Effector CD8-positive, alpha-beta T cell (primary cell): ENCODE data around the gene PGAP6.
A peak's percentile ranks its signal among the peaks of the same experiment; 100 is the strongest.
"Not testable (repeated sequence)": the region's sequence is repeated elsewhere in the genome, so short reads cannot be mapped to it uniquely, and the experiment has no call there.

Experiments used
- DNase-seq: peaks from one replicate; lab custom pipeline; 2025; lab: John Stamatoyannopoulos, UW

PGAP6 gene

DNA sequence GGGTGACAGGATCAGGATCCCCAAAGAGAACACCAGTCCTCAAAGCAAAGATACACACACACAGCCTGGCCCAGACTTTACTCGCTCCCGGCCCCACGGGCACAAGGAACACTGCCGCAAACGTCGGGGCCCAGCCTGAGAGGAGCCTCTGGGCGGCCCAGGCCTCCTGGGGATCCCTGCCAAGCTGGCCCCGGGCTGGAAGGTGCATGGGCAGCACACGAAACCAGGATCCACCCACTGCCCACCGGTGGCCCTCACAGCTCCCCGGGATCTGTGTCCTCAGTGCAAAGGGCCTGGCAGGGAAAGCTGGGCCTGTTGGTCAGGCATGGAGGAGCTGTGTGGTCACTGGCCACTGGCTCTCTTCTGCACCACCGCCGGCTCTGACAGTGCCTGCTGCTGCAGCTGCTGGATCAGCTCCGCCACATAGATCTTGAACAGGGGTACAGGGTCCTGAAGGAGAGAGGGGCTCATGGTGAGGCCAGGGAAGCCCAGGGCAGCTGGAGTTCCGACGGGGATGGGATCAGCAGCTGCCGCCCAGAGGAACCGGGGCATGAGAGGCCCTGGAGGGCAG is 14.4 kb downstream of the PGAP6 start:
- DNase-seq = no peak

GRCh38 chr16:366476-366875 is 15.3 kb downstream of the PGAP6 start:
- DNase-seq = no peak

- DNase-seq = no peak
Observed at GRCh38 chr16:364595-365491, 16.9 kb downstream of the PGAP6 start.

DNA sequence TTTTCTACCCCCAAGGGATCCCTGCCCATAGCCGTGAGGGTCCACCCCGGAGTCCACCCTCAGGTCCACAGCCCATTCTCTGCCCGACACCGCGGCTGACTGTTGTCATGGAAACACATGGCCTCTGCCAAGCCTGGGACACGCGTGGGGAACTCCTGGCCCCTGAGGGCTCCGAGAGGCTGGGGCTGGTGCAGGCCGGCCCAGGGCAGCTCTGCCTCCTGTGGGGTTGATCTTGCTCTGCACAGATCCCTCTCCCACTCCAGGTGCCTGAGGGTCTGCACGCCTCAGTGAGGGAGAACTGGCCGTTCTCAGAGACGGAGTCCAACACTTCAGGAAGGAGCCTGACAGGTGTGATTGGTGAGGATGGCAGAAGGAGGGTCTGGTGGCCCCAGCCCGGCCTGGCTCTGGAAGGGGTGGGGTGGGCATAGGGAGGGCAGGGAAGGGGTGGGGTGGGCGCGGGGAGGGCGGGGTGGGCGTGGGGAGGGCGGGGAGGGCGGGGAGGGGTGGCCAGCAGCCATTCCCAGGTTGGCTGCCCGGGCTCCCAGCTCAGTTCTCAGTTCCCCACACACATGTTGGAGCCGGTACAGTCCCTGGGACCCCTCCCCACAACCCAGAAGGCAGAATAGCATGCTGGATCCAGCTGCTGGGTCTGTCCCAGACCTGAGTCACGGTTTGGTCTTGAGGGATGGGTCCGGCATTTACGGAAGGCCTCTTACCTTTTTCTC is 17.9 kb downstream of the PGAP6 start:
- DNase-seq = no peak

DNA sequence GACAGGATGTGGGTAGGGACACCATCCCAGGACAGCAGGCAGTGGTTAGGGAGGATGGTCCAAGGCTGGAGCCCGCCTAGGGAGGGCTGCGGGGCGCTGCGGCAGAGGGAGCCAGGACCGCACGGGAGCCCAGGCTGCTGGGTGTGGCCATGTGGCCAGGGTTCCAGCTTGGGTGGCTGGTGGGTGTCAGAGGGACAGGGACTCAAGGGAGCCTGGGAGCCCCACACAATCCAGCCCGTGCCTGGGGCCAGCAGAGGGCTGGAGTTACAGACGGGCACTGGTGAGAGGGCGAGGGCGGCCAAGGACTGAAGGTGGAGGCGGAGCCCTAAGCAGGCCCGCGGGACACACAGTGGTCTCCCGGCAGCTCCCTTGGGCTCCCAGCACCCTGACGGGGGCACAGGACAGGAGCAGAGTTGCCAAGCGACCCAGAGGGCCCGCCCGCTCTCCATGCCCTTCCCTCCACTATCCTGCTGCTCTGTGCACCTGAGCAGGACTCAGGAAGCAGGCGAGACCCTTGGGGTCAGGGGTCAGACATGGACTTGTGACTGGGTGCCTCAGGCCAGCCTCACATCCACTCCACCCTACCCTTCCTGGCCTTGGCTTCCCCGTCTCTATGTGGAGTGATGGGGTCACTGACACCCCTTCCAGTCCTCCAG is 18.5 kb downstream of the PGAP6 start:
- DNase-seq = no peak

- DNase-seq = not testable (repeated sequence)
Observed at GRCh38 chr16:362702-362999, 19.1 kb downstream of the PGAP6 start.

DNA sequence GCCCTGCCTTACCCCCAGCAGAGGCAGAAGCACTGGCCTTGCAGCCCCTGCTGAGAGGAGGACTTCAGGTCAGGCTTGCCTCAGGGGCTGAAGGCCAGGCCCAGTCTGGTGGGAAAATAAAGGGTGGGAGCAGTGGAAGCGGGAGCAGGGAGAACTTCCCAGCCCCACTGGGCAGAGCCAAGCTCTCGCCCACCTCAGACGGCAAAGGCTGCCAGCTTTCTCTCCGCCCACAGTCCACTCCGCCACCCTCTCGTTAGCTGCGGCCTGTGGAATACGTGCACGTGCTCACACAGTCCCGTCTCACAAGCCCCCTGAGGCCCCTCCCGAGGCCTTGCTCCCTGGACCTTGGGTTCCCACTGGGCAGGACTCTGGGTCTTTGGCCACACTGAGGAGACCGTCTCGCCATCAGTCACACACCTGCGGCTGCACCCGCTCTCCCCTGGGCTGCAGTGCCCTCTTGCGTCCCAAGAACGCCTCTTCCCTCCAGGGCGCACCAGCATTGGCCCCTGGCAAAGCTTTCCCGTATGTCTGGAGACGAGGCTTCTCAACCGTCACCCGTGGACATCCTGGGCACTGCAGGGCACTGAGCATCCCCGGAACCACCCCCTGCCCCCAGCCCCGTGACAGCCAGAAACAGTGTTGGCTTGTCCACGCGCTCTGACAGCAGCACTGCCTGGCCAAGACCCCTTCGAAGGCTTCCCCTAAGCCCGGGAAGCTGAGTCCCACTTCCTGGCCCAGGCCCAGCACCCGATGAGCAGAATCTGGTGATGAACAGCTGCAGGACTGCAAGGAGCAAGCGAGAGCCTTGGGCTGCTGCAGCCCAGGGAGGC is 19.7 kb downstream of the PGAP6 start:
- peak; percentile 27 for DNase-seq

GRCh38 chr16:361341-361871 is 20.4 kb downstream of the PGAP6 start:
- DNase-seq = no peak

- no peak for DNase-seq
Observed at GRCh38 chr16:360698-361336, 21.0 kb downstream of the PGAP6 start.

DNA sequence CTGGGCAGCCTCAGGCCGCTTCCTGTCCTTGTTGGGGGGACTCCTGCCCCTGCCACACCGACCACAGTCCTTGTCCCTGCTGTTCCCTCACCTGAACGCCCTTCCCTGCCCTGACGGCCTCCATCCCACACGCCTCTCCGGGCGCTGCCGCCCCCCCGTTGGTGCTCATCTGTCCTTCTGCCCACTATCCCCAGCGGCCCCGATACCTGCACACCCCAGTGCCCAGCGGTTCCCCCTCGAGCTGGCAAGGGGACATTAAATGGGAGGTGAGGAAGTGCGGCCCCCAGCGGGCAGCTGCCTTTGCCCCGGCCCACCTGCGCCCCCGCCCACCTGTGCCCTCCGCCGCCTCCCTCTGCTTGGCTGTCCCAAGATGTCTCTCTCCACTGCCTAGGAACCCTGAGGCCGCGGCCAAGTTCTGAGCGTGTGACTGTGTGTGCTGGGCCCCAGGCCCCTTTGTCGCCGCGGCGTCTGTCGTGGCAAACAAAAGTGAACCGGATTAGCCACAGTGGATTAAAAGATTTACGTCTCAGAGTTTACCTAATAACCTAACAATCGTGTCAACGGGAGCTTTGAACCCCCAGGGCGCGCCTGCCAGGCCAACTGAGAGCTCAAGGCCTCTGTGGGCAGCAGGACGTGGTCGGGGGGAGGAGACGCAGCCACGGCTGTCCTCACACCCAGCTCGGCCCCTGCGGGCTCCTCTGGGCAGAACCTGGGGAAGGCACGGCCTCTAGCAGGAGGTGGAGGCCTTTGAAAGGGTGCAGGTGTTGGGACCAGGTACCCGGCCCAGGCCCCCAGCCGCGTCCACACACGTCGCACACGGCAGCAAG is 21.7 kb downstream of the PGAP6 start:
- DNase-seq = no peak

- DNase-seq = no peak
Observed at GRCh38 chr16:359067-359763, 22.6 kb downstream of the PGAP6 start.

GRCh38 chr16:356741-357140 is 25.0 kb downstream of the PGAP6 start:
- DNase-seq = no peak

DNA sequence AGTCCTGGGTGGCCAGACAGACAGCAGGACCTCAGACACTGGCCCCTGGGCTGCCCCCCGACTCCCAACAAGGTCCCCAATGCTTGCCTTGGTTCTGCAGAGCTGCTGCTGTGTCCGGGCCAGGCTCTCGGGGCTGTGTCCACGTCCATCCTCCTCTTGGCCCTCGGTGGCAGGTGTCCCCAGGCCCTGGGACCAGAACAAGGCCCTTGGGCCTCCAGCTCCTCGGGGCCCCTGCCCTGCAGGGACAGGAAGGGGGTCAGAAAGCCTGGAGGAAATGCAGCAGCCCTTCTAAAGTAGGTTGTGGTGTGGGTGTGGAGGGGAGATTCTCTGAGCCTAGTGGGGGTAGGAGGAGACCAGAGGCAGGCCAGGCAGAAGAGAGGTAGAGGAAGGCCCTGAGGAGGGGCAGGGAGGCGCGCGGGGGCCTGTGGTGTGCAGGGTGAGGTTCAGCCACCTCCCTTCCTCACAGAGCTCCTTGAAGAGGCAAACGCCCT is 26.8 kb downstream of the PGAP6 start:
- peak; percentile 24 for DNase-seq

DNA sequence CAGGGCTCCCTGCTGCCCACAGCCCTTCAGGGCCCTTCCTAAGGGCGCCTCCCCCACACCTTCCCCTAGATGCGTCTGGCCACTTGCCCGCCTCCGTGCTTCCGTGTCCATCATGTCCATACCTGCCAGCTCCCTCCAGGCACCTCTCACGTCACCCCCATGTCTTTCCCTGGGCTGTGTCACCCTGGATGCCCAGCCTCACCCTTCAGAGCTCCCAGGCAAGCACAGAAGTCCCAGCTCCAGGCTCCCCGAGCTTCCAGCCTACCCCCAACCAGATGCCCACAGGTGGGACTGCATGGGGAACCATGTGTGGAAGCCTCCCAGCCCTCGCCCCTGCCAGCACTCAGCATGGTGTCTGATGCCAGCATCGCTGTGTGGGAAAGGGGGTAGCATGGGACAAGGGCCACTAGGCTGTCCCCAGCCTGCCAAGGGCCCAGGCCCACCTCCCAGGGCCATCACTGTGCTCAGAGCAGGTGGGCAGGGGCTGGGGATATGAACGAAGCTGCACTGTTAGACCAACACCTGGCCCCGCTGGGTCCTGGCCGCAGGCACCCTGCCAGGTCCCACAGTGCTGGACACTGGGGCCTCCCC is 27.4 kb downstream of the PGAP6 start:
- no peak for DNase-seq

GRCh38 chr16:353404-354290 is 28.1 kb downstream of the PGAP6 start:
- DNase-seq = peak; percentile 41

- DNase-seq = peak; percentile 100
Observed at GRCh38 chr16:352547-353403, 29.0 kb downstream of the PGAP6 start, which contains the start of gene AXIN1. TSS of gene AXIN1 (minus strand) at chr16:352723. CDS start at chr16:347025, 5,698 bp downstream.
